ENCODE results near the gene TCF15.

TCF15 gene

DNA sequence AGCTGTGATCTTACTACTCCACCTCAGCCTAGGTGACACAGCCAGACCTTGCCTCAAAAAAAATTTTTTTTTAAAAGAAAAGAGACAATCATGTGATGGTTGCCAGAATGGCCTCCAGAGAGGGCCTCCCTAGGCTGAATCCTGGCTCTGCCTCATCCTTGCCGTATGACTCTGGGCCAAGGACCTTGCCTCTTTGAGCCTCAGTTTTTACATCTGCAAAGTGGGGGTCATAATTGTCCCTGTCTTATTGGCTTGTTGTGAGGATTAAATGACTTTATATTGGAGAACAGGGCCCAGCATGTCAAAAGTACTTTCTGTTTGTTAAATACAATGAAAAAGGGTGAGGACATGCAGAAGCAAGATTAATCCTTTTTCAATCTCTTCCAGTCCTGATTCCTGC lies 28.5 kb upstream of the TCF15 start (continued):
- TF ChIP-seq PPARA (CRISPR knock-in tag; IDR thresholded peaks at IDR 0.05; ENCODE audit: borderline replicate concordance): no peak

GRCh38 chr20:637559-637958 lies 27.4 kb upstream of the TCF15 start:
- TF ChIP-seq, protein P1, sequence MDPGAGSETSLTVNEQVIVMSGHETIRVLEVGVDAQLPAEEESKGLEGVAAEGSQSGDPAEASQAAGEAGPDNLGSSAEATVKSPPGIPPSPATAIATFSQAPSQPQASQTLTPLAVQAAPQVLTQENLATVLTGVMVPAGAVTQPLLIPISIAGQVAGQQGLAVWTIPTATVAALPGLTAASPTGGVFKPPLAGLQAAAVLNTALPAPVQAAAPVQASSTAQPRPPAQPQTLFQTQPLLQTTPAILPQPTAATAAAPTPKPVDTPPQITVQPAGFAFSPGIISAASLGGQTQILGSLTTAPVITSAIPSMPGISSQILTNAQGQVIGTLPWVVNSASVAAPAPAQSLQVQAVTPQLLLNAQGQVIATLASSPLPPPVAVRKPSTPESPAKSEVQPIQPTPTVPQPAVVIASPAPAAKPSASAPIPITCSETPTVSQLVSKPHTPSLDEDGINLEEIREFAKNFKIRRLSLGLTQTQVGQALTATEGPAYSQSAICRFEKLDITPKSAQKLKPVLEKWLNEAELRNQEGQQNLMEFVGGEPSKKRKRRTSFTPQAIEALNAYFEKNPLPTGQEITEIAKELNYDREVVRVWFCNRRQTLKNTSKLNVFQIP (CRISPR knock-in tag; IDR thresholded peaks at IDR 0.05; ENCODE audit: borderline replicate concordance, low read depth): no peak
- TF ChIP-seq ESRRG (CRISPR knock-in tag; IDR thresholded peaks at IDR 0.05) (no peak), ZNF70 (CRISPR knock-in tag; IDR thresholded peaks at IDR 0.05) (no peak), RARB (CRISPR knock-in tag; IDR thresholded peaks at IDR 0.05) (no peak), ARNTL (CRISPR knock-in tag; IDR thresholded peaks at IDR 0.05; ENCODE audit: borderline replicate concordance, low read depth) (no peak), ZNF8 (CRISPR knock-in tag; IDR thresholded peaks at IDR 0.05) (no peak), ZFP3 (CRISPR knock-in tag; IDR thresholded peaks at IDR 0.05) (no peak)
- TF ChIP-seq, protein P2, sequence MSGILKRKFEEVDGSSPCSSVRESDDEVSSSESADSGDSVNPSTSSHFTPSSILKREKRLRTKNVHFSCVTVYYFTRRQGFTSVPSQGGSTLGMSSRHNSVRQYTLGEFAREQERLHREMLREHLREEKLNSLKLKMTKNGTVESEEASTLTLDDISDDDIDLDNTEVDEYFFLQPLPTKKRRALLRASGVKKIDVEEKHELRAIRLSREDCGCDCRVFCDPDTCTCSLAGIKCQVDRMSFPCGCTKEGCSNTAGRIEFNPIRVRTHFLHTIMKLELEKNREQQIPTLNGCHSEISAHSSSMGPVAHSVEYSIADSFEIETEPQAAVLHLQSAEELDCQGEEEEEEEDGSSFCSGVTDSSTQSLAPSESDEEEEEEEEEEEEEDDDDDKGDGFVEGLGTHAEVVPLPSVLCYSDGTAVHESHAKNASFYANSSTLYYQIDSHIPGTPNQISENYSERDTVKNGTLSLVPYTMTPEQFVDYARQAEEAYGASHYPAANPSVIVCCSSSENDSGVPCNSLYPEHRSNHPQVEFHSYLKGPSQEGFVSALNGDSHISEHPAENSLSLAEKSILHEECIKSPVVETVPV (CRISPR knock-in tag; IDR thresholded peaks at IDR 0.05): no peak
- no peak for ATAC-seq

DNA sequence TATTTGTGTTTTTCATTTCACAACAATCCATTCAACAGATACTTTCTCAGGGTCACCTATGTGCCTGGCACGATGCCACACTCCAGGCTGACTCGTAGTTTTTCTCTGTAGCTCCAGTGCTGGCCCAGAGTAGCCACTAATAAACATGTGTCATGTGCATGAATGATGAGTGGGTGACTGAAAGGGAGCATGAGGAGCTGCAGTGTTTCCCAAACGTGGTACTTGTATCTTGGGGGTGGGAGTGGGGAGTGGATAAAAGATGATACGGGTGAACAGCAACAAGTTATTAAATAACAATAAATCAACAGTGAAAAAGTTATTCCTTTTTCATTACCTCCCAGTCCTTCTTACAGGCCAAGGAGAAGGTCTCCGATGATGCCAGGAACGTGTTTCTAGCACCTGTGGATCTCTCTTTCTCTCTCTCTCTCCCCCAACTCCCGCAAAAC lies 25.8 kb upstream of the TCF15 start:
- ATAC-seq: no peak
- TF ChIP-seq ISL1 (CRISPR knock-in tag; IDR thresholded peaks at IDR 0.05): no peak
- TF ChIP-seq ZC3H10 (CRISPR knock-in tag; IDR thresholded peaks at IDR 0.05): no peak
- TF ChIP-seq ZFP30 (CRISPR knock-in tag; IDR thresholded peaks at IDR 0.05): no peak

- no peak for ATAC-seq
- TF ChIP-seq, protein P3, sequence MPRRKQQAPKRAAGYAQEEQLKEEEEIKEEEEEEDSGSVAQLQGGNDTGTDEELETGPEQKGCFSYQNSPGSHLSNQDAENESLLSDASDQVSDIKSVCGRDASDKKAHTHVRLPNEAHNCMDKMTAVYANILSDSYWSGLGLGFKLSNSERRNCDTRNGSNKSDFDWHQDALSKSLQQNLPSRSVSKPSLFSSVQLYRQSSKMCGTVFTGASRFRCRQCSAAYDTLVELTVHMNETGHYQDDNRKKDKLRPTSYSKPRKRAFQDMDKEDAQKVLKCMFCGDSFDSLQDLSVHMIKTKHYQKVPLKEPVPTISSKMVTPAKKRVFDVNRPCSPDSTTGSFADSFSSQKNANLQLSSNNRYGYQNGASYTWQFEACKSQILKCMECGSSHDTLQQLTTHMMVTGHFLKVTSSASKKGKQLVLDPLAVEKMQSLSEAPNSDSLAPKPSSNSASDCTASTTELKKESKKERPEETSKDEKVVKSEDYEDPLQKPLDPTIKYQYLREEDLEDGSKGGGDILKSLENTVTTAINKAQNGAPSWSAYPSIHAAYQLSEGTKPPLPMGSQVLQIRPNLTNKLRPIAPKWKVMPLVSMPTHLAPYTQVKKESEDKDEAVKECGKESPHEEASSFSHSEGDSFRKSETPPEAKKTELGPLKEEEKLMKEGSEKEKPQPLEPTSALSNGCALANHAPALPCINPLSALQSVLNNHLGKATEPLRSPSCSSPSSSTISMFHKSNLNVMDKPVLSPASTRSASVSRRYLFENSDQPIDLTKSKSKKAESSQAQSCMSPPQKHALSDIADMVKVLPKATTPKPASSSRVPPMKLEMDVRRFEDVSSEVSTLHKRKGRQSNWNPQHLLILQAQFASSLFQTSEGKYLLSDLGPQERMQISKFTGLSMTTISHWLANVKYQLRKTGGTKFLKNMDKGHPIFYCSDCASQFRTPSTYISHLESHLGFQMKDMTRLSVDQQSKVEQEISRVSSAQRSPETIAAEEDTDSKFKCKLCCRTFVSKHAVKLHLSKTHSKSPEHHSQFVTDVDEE (CRISPR knock-in tag; IDR thresholded peaks at IDR 0.05): no peak
- TF ChIP-seq SNAI2 (CRISPR knock-in tag; IDR thresholded peaks at IDR 0.05): no peak
- TF ChIP-seq ESRRG (CRISPR knock-in tag; IDR thresholded peaks at IDR 0.05): no peak
- TF ChIP-seq GLIS3 (CRISPR knock-in tag; IDR thresholded peaks at IDR 0.05): no peak
- no peak for TF ChIP-seq ZNF565 (CRISPR knock-in tag; conservative IDR thresholded peaks at IDR 0.05; ENCODE audit: low read depth)
- TF ChIP-seq ZNF70 (CRISPR knock-in tag; IDR thresholded peaks at IDR 0.05): no peak
- TF ChIP-seq, protein P2 (CRISPR knock-in tag; IDR thresholded peaks at IDR 0.05): no peak
- TF ChIP-seq CSDC2 (CRISPR knock-in tag; IDR thresholded peaks at IDR 0.05): no peak
- TF ChIP-seq OSR1 (CRISPR knock-in tag; IDR thresholded peaks at IDR 0.05): no peak
- TF ChIP-seq ISL1 (CRISPR knock-in tag; IDR thresholded peaks at IDR 0.05): no peak
- no peak for TF ChIP-seq RARB (CRISPR knock-in tag; IDR thresholded peaks at IDR 0.05)
- TF ChIP-seq ZFP3 (CRISPR knock-in tag; IDR thresholded peaks at IDR 0.05): no peak
- no peak for TF ChIP-seq BACH2 (CRISPR knock-in tag; IDR thresholded peaks at IDR 0.05; ENCODE audit: borderline replicate concordance)
- TF ChIP-seq TOX (CRISPR knock-in tag; IDR thresholded peaks at IDR 0.05; ENCODE audit: borderline replicate concordance): no peak
- TF ChIP-seq CREB5 (CRISPR knock-in tag; IDR thresholded peaks at IDR 0.05; ENCODE audit: low read depth): no peak
- TF ChIP-seq, protein P4, sequence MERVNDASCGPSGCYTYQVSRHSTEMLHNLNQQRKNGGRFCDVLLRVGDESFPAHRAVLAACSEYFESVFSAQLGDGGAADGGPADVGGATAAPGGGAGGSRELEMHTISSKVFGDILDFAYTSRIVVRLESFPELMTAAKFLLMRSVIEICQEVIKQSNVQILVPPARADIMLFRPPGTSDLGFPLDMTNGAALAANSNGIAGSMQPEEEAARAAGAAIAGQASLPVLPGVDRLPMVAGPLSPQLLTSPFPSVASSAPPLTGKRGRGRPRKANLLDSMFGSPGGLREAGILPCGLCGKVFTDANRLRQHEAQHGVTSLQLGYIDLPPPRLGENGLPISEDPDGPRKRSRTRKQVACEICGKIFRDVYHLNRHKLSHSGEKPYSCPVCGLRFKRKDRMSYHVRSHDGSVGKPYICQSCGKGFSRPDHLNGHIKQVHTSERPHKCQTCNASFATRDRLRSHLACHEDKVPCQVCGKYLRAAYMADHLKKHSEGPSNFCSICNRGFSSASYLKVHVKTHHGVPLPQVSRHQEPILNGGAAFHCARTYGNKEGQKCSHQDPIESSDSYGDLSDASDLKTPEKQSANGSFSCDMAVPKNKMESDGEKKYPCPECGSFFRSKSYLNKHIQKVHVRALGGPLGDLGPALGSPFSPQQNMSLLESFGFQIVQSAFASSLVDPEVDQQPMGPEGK (CRISPR knock-in tag; IDR thresholded peaks at IDR 0.05; ENCODE audit: borderline replicate concordance): no peak
- no peak for TF ChIP-seq ZNF8 (CRISPR knock-in tag; IDR thresholded peaks at IDR 0.05)
- TF ChIP-seq ARNTL (CRISPR knock-in tag; IDR thresholded peaks at IDR 0.05; ENCODE audit: borderline replicate concordance, low read depth): no peak
- no peak for TF ChIP-seq ZFP30 (CRISPR knock-in tag; IDR thresholded peaks at IDR 0.05)
Measured at GRCh38 chr20:635028-635892, 25.2 kb upstream of the TCF15 start.

All from SK-N-SH treated with all-trans-retinoic acid at 6 μM for 48 hours (cell line).